Testis (tissue), 3 donors: Measurements from ENCODE around the gene SMIM28. TPM values are rescaled to one million over a fixed set of nuclear protein-coding genes. Genes with fewer than 3 reads are reported as not detected.
A peak's percentile ranks its signal among the peaks of the same experiment; 100 is the strongest.

ENCODE experiments used
- DNase-seq: peaks from one replicate; pipeline ENCODE4 v3.0.0-alpha.2; 2019
- H3K27ac ChIP-seq, 2 donors: fragments of 200-600 bp; sonication (generic); one replicate each; pipeline ENCODE4 v1.5.1; 2019
- H3K27me3 ChIP-seq: fragments of 200-600 bp; sonication (generic); one replicate; pipeline ENCODE4 v1.5.1; 2019
- H3K36me3 ChIP-seq: fragments of 200-600 bp; sonication (generic); one replicate; pipeline ENCODE4 v1.5.1; 2017; ENCODE audit warnings: low read depth; ENCODE audit errors: missing control alignments
- H3K4me1 ChIP-seq: fragments of 200-600 bp; sonication (generic); one replicate; pipeline ENCODE4 v1.5.1; 2019
- H3K4me3 ChIP-seq, 2 donors: fragments of 200-600 bp; sonication (generic); one replicate each; pipeline ENCODE4 v1.5.1; 2017 to 2019
- H3K9me3 ChIP-seq: fragments of 200-600 bp; sonication (generic); one replicate; pipeline ENCODE4 v1.5.1; 2017
- CTCF ChIP-seq, 3 experiments: fragments of 450-650 bp in 2 of 3; fragments of 200-600 bp in 1 of 3; sonication (generic) in 1 of 3; IDR thresholded peaks; one replicate each; pipeline ENCODE4 v1.5.1; 2016 to 2019; ENCODE audit warnings: antibody characterized with exemption in 3 of 3, mild to moderate bottlenecking in 2 of 3, moderate library complexity in 1 of 3
- POLR2A ChIP-seq: fragments of 450-650 bp; IDR thresholded peaks from one replicate; pipeline ENCODE4 v1.6.1; 2017; ENCODE audit warnings: antibody characterized with exemption, mild to moderate bottlenecking, moderate library complexity
- WGBS, 2 donors: methylation state at CpG; one replicate each; pipeline ENCODE4 v1.1.5; 2018; 5-methylcytosine and 5-hydroxymethylcytosine counted together
- intact Hi-C: fragments of 100-400 bp; cut with DNase I; formaldehyde crosslinking; loops from one replicate; pipeline ENCODE4 v1.15.1; 2023; ENCODE audit warnings: low total_unique reads
- polyA plus RNA-seq: library from polyadenylated mRNA; stranded (reverse); fragments of 350-450 nt; fragmentation: Illumina TruSeq; extraction: RNeasy Lipid Tissue Mini Kit (QIAGEN cat#74804); gene quantifications from one replicate; pipeline ENCODE4 v1.2.3, GENCODE V29; 2014; ENCODE audit warnings: low read depth, low replicate concordance; ENCODE audit not compliant: insufficient read depth
- total RNA-seq, 2 donors: library from RNA; depleted of rRNA; stranded (reverse); fragments of >200 nt; gene quantifications; one replicate each; pipeline ENCODE4 v1.2.3, GENCODE V29; 2016

The SMIM28 gene
- total and polyA plus RNA-seq, 3 donors from 2014 or later, result not detected

GRCh38 chr6:138334000-138334399 is 43.7 kb upstream of the SMIM28 start:
- TF ChIP-seq CTCF (IDR thresholded peaks at IDR 0.05) (no peak), POLR2A (no peak)
- 83 to 87% methylated on average over 14 of the region's 14 CpGs for WGBS, 2 donors
- intact Hi-C loops, result no loop called here
- Histone ChIP-seq H3K27me3 (no peaks in the 10 kb centered on the region), H3K27ac (no peak overlapping the region), H3K4me3 (no peak overlapping the region), H3K36me3 (no peaks in the 10 kb centered on the region), H3K9me3 (no peaks in the 10 kb centered on the region), H3K4me1 (no peaks in the 10 kb centered on the region)
- no peak for DNase-seq

GRCh38 chr6:138334963-138335362 is 42.7 kb upstream of the SMIM28 start:
- intact Hi-C loops, result no loop called here
- H3K27ac ChIP-seq, result no peak overlapping the region
- DNase-seq, result no peak
- no peaks in the 10 kb centered on the region for H3K9me3 ChIP-seq
- no peaks in the 10 kb centered on the region for H3K27me3 ChIP-seq
- no peak for TF ChIP-seq POLR2A
- no peak for TF ChIP-seq CTCF (IDR thresholded peaks at IDR 0.05)
- H3K4me1 ChIP-seq, result no peaks in the 10 kb centered on the region
- H3K4me3 ChIP-seq, result no peak overlapping the region
- 66 to 78% methylated on average over 6 to 14 of the region's 14 CpGs for WGBS, 2 donors
- no peaks in the 10 kb centered on the region for H3K36me3 ChIP-seq

- TF ChIP-seq POLR2A, result no peak
- no peak for TF ChIP-seq CTCF (IDR thresholded peaks at IDR 0.05)
- DNase-seq, result peak; percentile 77
- intact Hi-C loops, result no loop called here
- no peaks in the 10 kb centered on the region for H3K27me3 ChIP-seq
- no peak overlapping the region for H3K27ac ChIP-seq
- H3K4me1 ChIP-seq, result no peaks in the 10 kb centered on the region
- H3K36me3 ChIP-seq, result no peaks in the 10 kb centered on the region
- H3K9me3 ChIP-seq, result no peaks in the 10 kb centered on the region
- no peak overlapping the region for H3K4me3 ChIP-seq
- 69 to 71% methylated on average over 6 to 8 of the region's 8 CpGs for WGBS, 2 donors
These were observed 41.5 kb upstream of the SMIM28 start for GRCh38 chr6:138336221-138336620.

- Histone ChIP-seq H3K27me3 (no peaks in the 10 kb centered on the region), H3K4me3 (no peak overlapping the region), H3K36me3 (no peaks in the 10 kb centered on the region), H3K9me3 (no peaks in the 10 kb centered on the region), H3K4me1 (no peaks in the 10 kb centered on the region), H3K27ac (no peak overlapping the region)
- intact Hi-C loops, result no loop called here
- no peak for TF ChIP-seq CTCF (IDR thresholded peaks at IDR 0.05)
- no peak for TF ChIP-seq POLR2A
- no peak for DNase-seq
- 93 to 97% methylated on average over 4 of the region's 4 CpGs for WGBS, 2 donors
These were observed 40.6 kb upstream of the SMIM28 start for GRCh38 chr6:138337076-138337475.

- no peaks in the 10 kb centered on the region for H3K9me3 ChIP-seq
- H3K4me3 ChIP-seq, result no peak overlapping the region
- no peaks in the 10 kb centered on the region for H3K36me3 ChIP-seq
- no peak for DNase-seq
- H3K27me3 ChIP-seq, result no peaks in the 10 kb centered on the region
- 47 to 53% methylated on average over 1 of the region's 1 CpG for WGBS, 2 donors
- intact Hi-C loops, result no loop called here
- H3K27ac ChIP-seq, result no peak overlapping the region
- H3K4me1 ChIP-seq, result no peaks in the 10 kb centered on the region
- TF ChIP-seq CTCF (IDR thresholded peaks at IDR 0.05) (no peak), POLR2A (no peak)
These were observed 38.7 kb upstream of the SMIM28 start for GRCh38 chr6:138339024-138339423.
